HEK293T (cell line): Measurements from ENCODE around the gene JPH4.
"Not testable (repeated sequence)": the region's sequence is repeated elsewhere in the genome, so short reads cannot be mapped to it uniquely, and the experiment has no call there.

Experiments used
- BHLHE40 ChIP-seq: fragments of 450-650 bp; IDR thresholded peaks from 2 replicates; pipeline ENCODE4 v1.6.1; 2016; ENCODE audit warnings: mild to moderate bottlenecking, moderate library complexity, borderline replicate concordance
- FOXA1 ChIP-seq: fragments of 450-650 bp; IDR thresholded peaks from 2 replicates; pipeline ENCODE4 v1.6.1; 2016; ENCODE audit warnings: mild to moderate bottlenecking
- FOXK2 ChIP-seq: fragments of 450-650 bp; IDR thresholded peaks from 2 replicates; pipeline ENCODE4 v1.6.1; 2016; ENCODE audit warnings: mild to moderate bottlenecking
- FOXM1 ChIP-seq: fragments of 450-650 bp; IDR thresholded peaks from 2 replicates; pipeline ENCODE4 v1.6.1; 2017; ENCODE audit warnings: mild to moderate bottlenecking, borderline replicate concordance
- L3MBTL2 ChIP-seq: fragments of 450-650 bp; conservative IDR thresholded peaks from 2 replicates; pipeline ENCODE4 v1.6.1; 2016; ENCODE audit warnings: mild to moderate bottlenecking
- SP1 ChIP-seq: fragments of 450-650 bp; IDR thresholded peaks from 2 replicates; pipeline ENCODE4 v1.6.1; 2017
- SUZ12 ChIP-seq: fragments of 450-650 bp; IDR thresholded peaks from 2 replicates; pipeline ENCODE4 v1.6.1; 2016; ENCODE audit warnings: mild to moderate bottlenecking

GRCh38 chr14:23536906-23537305, 41.7 kb downstream of the JPH4 start:
- not testable (repeated sequence) for TF ChIP-seq FOXA1, BHLHE40, SP1, FOXK2, FOXM1, SUZ12, L3MBTL2
